ENCODE data around the gene NPHP4. TPM values are rescaled to one million over a fixed set of nuclear protein-coding genes. Genes with fewer than 3 reads are reported as not detected.

The NPHP4 gene
- total and polyA plus RNA-seq, 10 of the 15 experiments (the other 5 are each of a cell fraction or from before 2014, with no cell fraction given): 0.16 to 10.5 (median 3.1) TPM

- Histone ChIP-seq H3K36me3 (ENCODE audit: control insufficient read depth in 2 of 2, insufficient read depth in 2 of 2, low read length in 1 of 2) (peaks cover 0 to 3% of the 10 kb centered on the region in 2 experiments; a peak in 2 of 4 replicates), H3K9me3 (replicated peaks; ENCODE audit: control insufficient read depth, insufficient read depth, low read length) (no peaks in the 10 kb centered on the region), H2AFZ (ENCODE audit: control insufficient read depth, low read depth, low read length) (no peak overlapping the region), H3K27ac (ENCODE audit: control insufficient read depth, insufficient read depth) (no peak overlapping the region), H3K79me2 (ENCODE audit: control insufficient read depth, insufficient read depth, low read length) (no peaks in the 10 kb centered on the region), H3K4me1 (ENCODE audit: control insufficient read depth, insufficient read depth, low read length) (no peaks in the 10 kb centered on the region), H3K4me2 (ENCODE audit: control insufficient read depth, insufficient read depth) (no peak overlapping the region), H3K4me3 (no peak overlapping the region), H3K9ac (ENCODE audit: control insufficient read depth, insufficient read depth, low read length) (no peak overlapping the region), H4K20me1 (ENCODE audit: control insufficient read depth, insufficient read depth) (no peaks in the 10 kb centered on the region), H3K27me3 (replicated peaks in 1 of 2; ENCODE audit: control insufficient read depth in 2 of 2, insufficient read depth in 2 of 2, low read length in 1 of 2) (no peaks in the 10 kb centered on the region)
- BruUV-seq (replicated peaks): no TSS peak
- in situ Hi-C loops (cut with MboI): no loop called here
- ChIA-PET RAD21 (ENCODE audit: unreplicated experiment) (no interaction called here), SMC1A (ENCODE audit: uncharacterized antibody, unreplicated experiment) (no interaction called here), POLR2A (no interaction called here), CTCF (no interaction called here)
- no peak for DNase-seq (ENCODE audit: low read depth, low spot score)
- FAIRE-seq: no peak
- intact Hi-C loops (cut with micrococcal nuclease; ENCODE audit: unreplicated experiment): no loop called here
- WGBS (ENCODE audit: insufficient coverage, insufficient replicate concordance, low lambda C conversion rate, missing lambda C conversion rate): 81% methylated on average over 13 of the region's 13 CpGs
- ATAC-seq: no peak
- TF ChIP-seq BRCA1 (IDR thresholded peaks at IDR 0.05; ENCODE audit: low read depth, low read length) (no peak), EED (IDR thresholded peaks at IDR 0.05; ENCODE audit: low read depth) (no peak), KAT2A (conservative IDR thresholded peaks at IDR 0.05; ENCODE audit: control insufficient read depth, low read depth, low read length) (no peak), SREBF1 (IDR thresholded peaks at IDR 0.05; ENCODE audit: low read length) (no peak), ZNF687 (IDR thresholded peaks at IDR 0.05) (no peak), TAF1 (IDR thresholded peaks at IDR 0.05; ENCODE audit: borderline replicate concordance, low read depth, low read length) (no peak), SPI1 (IDR thresholded peaks at IDR 0.05; ENCODE audit: borderline replicate concordance, insufficient read depth, low read depth, low read length) (no peak), POU2F2 (IDR thresholded peaks at IDR 0.05; ENCODE audit: borderline replicate concordance, low read depth, low read length) (no peak), EZH2 (IDR thresholded peaks at IDR 0.05; ENCODE audit: borderline replicate concordance, control insufficient read depth, low read depth, low read length) (no peak), CBFB (IDR thresholded peaks at IDR 0.05; ENCODE audit: low read depth) (no peak), FOXK2 (IDR thresholded peaks at IDR 0.05) (no peak), JUNB (IDR thresholded peaks at IDR 0.05) (no peak), PBX3 (IDR thresholded peaks at IDR 0.05; ENCODE audit: insufficient replicate concordance, low read depth, low read length) (no peak), MAX (IDR thresholded peaks at IDR 0.05; ENCODE audit: low read depth, low read length) (no peak), BCL3 (IDR thresholded peaks at IDR 0.05; ENCODE audit: borderline replicate concordance, insufficient read depth, low read depth, low read length, poor library complexity, severe bottlenecking) (no peak), ZZZ3 (IDR thresholded peaks at IDR 0.05; ENCODE audit: control insufficient read depth, insufficient read length, low read depth) (no peak), ETV6 (conservative IDR thresholded peaks at IDR 0.05 in 1 of 2, IDR thresholded peaks at IDR 0.05 in 1 of 2; ENCODE audit: borderline replicate concordance in 1 of 2, low read depth in 1 of 2) (no peak)
Observed at GRCh38 chr1:5939271-5940170, 52.7 kb downstream of the NPHP4 start.

Data from GM12878 (cell line).